GM12878 (cell line): ENCODE results near the gene LTN1. TPM values are rescaled to one million over a fixed set of nuclear protein-coding genes. Genes with fewer than 3 reads are reported as not detected.

ENCODE experiments used
- ATAC-seq: fragments of 200-7000 bp; cut with Tn5 transposase; 3 replicates; pipeline ENCODE4 v1.9.1; 2020; ENCODE audit warnings: mild to moderate bottlenecking, moderate library complexity
- BruUV-seq: library from RNA; stranded (reverse); fragments of 400-500 nt; replicated peaks from 2 replicates; lab custom pipeline; 2021; lab: Mats Ljungman, UMichigan
- CTCF ChIA-PET: fragments of 300-600 bp; sonication (Branson Sonifier 250); formaldehyde crosslinking; extraction: SDS; loops from one replicate; lab custom pipeline; 2021; ENCODE audit warnings: inconsistent platforms; lab: Yijun Ruan, JAX
- POLR2A ChIA-PET: fragments of 350-600 bp; formaldehyde crosslinking; extraction: SDS; loops from one replicate; lab custom pipeline; 2021; ENCODE audit warnings: inconsistent platforms; lab: Charles Lee
- RAD21 ChIA-PET: fragments of 300-600 bp; sonication (Branson Sonifier 250); formaldehyde crosslinking; loops from one replicate; lab custom pipeline; 2023; ENCODE audit warnings: antibody characterized with exemption; ENCODE audit not compliant: unreplicated experiment; lab: Charles Lee
- SMC1A ChIA-PET: fragments of 300-600 bp; sonication (Branson Sonifier 250); formaldehyde crosslinking; loops from one replicate; lab custom pipeline; 2023; ENCODE audit not compliant: unreplicated experiment, uncharacterized antibody; lab: Charles Lee
- DNase-seq: peaks from one replicate; pipeline ENCODE4 v3.0.0-alpha.2; 2011; ENCODE audit warnings: low read depth, low spot score
- FAIRE-seq: peaks from 3 replicates; lab custom pipeline; 2011; peaks lifted over from hg19 to GRCh38; lab: Jason Lieb, UNC
- H2AFZ ChIP-seq: 2 replicates; pipeline ENCODE4 v1.6.0; 2011; ENCODE audit warnings: low read depth, low read length, control low read depth; ENCODE audit not compliant: control insufficient read depth
- H3K27ac ChIP-seq: 2 replicates; pipeline ENCODE4 v1.5.1; 2011; ENCODE audit warnings: control low read depth; ENCODE audit not compliant: control insufficient read depth, insufficient read depth
- H3K27me3 ChIP-seq, 2 experiments: replicated peaks in 1 of 2; 2 replicates each; pipeline versions ENCODE4 v1.6.0 to v1.6.1; 2011; ENCODE audit warnings: low read length in 1 of 2; ENCODE audit not compliant: control insufficient read depth in 2 of 2, insufficient read depth in 2 of 2
- H3K36me3 ChIP-seq, 2 experiments: 2 replicates each; pipeline ENCODE4 v1.5.1; 2011; ENCODE audit warnings: low read length in 1 of 2; ENCODE audit not compliant: control insufficient read depth in 2 of 2, insufficient read depth in 2 of 2
- H3K4me1 ChIP-seq: 2 replicates; pipeline ENCODE4 v1.6.1; 2011; ENCODE audit warnings: mild to moderate bottlenecking, low read length, moderate library complexity, mixed read lengths; ENCODE audit not compliant: control insufficient read depth, insufficient read depth
- H3K4me2 ChIP-seq: 2 replicates; pipeline ENCODE4 v1.6.0; 2011; ENCODE audit warnings: control low read depth; ENCODE audit not compliant: control insufficient read depth, insufficient read depth
- H3K4me3 ChIP-seq: fragments of 200-600 bp; sonication (generic); 2 replicates; pipeline ENCODE4 v1.5.1; 2016
- H3K79me2 ChIP-seq: 2 replicates; pipeline ENCODE4 v1.6.0; 2011; ENCODE audit warnings: low read length; ENCODE audit not compliant: control insufficient read depth, insufficient read depth
- H3K9ac ChIP-seq: 2 replicates; pipeline ENCODE4 v1.8.0; 2011; ENCODE audit warnings: low read length, control low read depth, mixed read lengths; ENCODE audit not compliant: control insufficient read depth, insufficient read depth
- H3K9me3 ChIP-seq: replicated peaks from 3 replicates; pipeline ENCODE4 v1.5.1; 2011; ENCODE audit warnings: mild to moderate bottlenecking, low read length; ENCODE audit not compliant: control insufficient read depth, insufficient read depth
- H4K20me1 ChIP-seq: 2 replicates; pipeline ENCODE4 v1.6.0; 2011; ENCODE audit not compliant: control insufficient read depth, insufficient read depth
- NR2C1 ChIP-seq: fragments of 450-650 bp; IDR thresholded peaks from 2 replicates; pipeline ENCODE4 v1.6.1; 2017; ENCODE audit warnings: antibody characterized with exemption, mild to moderate bottlenecking, moderate library complexity
- SMARCA5 ChIP-seq: fragments of 450-650 bp; IDR thresholded peaks from 2 replicates; pipeline ENCODE4 v1.6.1; 2017; ENCODE audit warnings: mild to moderate bottlenecking
- SP1 ChIP-seq: IDR thresholded peaks from one replicate; pipeline ENCODE4 v1.6.1; 2011; ENCODE audit warnings: low read depth, low read length
- SPI1 ChIP-seq: IDR thresholded peaks from 2 replicates; pipeline ENCODE4 v1.6.1; 2011; ENCODE audit warnings: low read depth, mild to moderate bottlenecking, low read length, moderate library complexity, borderline replicate concordance; ENCODE audit not compliant: insufficient read depth
- SREBF2 ChIP-seq: IDR thresholded peaks from 2 replicates; pipeline ENCODE4 v1.6.1; 2012; ENCODE audit warnings: mild to moderate bottlenecking, low read length
- ZNF217 ChIP-seq: fragments of 450-650 bp; IDR thresholded peaks from 2 replicates; pipeline ENCODE4 v1.6.1; 2017; ENCODE audit warnings: antibody characterized with exemption, mild to moderate bottlenecking
- WGBS: methylation state at CpG from one replicate; pipeline ENCODE4 v1.1.6; 2016; ENCODE audit warnings: low lambda C conversion rate; ENCODE audit not compliant: insufficient replicate concordance, insufficient coverage; ENCODE audit errors: missing lambda C conversion rate; 5-methylcytosine and 5-hydroxymethylcytosine counted together
- in situ Hi-C: fragments of 300-500 bp; cut with MboI; formaldehyde crosslinking; loops from 9 replicates; pipeline ENCODE4 v1.14.3; 2018; ENCODE audit warnings: mixed read lengths
- intact Hi-C: fragments of 100-400 bp; cut with micrococcal nuclease; formaldehyde crosslinking; loops from one replicate; pipeline ENCODE4 v1.14.2; 2022; ENCODE audit not compliant: unreplicated experiment
- polyA plus RNA-seq, 11 experiments: library from polyadenylated mRNA; depleted of rRNA in 4 of 11; unstranded in 6 of 11; stranded (reverse) in 5 of 11; fragments of >200 nt; fragmentation: Nextera tagmentation in 4 of 11; fragmentation: Illumina TruSeq in 1 of 11; extraction: Ambion mirVana in 4 of 11; extraction: Trizol in 1 of 11; gene quantifications; 1 replicate in 1 of 11; 2 replicates in 10 of 11; pipeline versions ENCODE4 v1.2.1 to v1.2.3, GENCODE V29; 2011 to 2016; ENCODE audit warnings: inconsistent platforms in 2 of 11, missing spikeins in 2 of 11, low read depth in 1 of 11
- total RNA-seq, 4 experiments: library from RNA; depleted of rRNA in 3 of 4; stranded (reverse); fragments of >200 nt in 3 of 4; fragmentation: Illumina TruSeq in 1 of 4; extraction: Trizol in 1 of 4; gene quantifications; 2 replicates each; pipeline versions ENCODE4 v1.2.1 to v1.2.3, GENCODE V29; 2013 to 2021
- TF ChIP-seq, protein P1 (sequence below): IDR thresholded peaks from 2 replicates; pipeline ENCODE4 v1.6.1; 2012; ENCODE audit warnings: low read depth, low read length, improper control_type of control experiment

LTN1 gene
- total and polyA plus RNA-seq, 10 of the 15 experiments (the other 5 are each of a cell fraction or from before 2014, with no cell fraction given) = 3.5 to 17.3 (median 12.3) TPM

DNA sequence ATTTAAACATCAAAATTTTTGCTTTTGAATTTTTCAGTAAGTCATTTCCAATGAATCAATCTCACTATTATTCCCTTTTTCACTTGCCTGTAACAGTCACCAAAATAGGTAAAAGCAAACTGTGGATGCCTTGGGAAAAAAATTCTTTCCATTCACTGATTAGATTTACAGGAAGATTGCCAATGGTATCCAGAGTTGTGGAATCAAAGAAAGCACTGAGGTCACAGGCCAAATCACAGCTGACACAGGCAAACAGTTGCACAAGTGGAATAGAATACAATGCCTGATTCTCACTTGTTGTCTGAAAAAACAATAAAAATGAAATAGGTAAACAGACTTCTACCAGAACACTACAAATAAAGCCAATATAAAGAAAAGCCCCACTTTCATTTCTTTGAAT, 48.4 kb downstream of the LTN1 start (continued):
- TF ChIP-seq SPI1 (no peak), SMARCA5 (no peak)

DNA sequence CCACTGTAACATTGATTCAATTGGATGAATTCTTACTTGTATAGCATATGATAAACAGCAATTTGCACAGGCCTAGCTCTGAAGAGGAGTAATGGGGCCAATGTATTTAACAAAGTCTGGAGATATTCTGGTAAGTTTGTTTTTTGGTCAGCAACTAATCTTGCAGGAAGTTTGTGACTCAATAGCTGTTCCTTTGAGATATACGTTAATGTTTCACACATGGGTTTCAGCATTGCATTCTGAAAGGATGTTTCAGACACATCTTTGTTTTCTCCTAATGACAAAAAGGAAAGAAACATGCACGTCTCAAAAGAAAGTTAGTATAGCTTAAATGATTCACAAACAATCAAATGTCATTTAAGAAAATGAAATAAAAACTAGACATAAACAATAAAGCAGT, 49.0 kb downstream of the LTN1 start:
- H3K4me2 ChIP-seq = no peak overlapping the region
- no peaks in the 10 kb centered on the region for H3K27me3 ChIP-seq
- H3K27ac ChIP-seq = no peak overlapping the region
- TF ChIP-seq SP1 (no peak), SREBF2 (no peak), NR2C1 (no peak), ZNF217 (no peak)
- TF ChIP-seq, protein P1, sequence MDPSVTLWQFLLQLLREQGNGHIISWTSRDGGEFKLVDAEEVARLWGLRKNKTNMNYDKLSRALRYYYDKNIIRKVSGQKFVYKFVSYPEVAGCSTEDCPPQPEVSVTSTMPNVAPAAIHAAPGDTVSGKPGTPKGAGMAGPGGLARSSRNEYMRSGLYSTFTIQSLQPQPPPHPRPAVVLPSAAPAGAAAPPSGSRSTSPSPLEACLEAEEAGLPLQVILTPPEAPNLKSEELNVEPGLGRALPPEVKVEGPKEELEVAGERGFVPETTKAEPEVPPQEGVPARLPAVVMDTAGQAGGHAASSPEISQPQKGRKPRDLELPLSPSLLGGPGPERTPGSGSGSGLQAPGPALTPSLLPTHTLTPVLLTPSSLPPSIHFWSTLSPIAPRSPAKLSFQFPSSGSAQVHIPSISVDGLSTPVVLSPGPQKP = no peak
- TF ChIP-seq, all 136 proteins: peak for 0
- ChIA-PET RAD21 (no interaction called here), SMC1A (interaction anchor here (0.7 kb wide), 1 partner anchor 198 kb away, joined by 3 read pairs; no protein-coding TSS in a partner anchor), POLR2A (no interaction called here), CTCF (interaction anchor here (0.5 to 1.6 kb wide), 2 partner anchors 11 to 20 kb away, joined by 3 read pairs; no protein-coding TSS in a partner anchor)
- H3K36me3 ChIP-seq = peaks cover 0 to 10% of the 10 kb centered on the region in 2 experiments; a peak in 3 of 4 replicates
- in situ Hi-C loops = no loop called here
- no peak overlapping the region for H3K9ac ChIP-seq
- 39% methylated on average over 2 of the region's 2 CpGs for WGBS
- intact Hi-C loops = loop anchor here (5.0 kb wide), 1 partner anchor 426 kb away; no protein-coding TSS in a partner anchor
- H3K4me3 ChIP-seq = no peak overlapping the region
- DNase-seq (no peak), ATAC-seq (no peak), FAIRE-seq (no peak)
- no peaks in the 10 kb centered on the region for H4K20me1 ChIP-seq
- no peaks in the 10 kb centered on the region for H3K9me3 ChIP-seq
- no TSS peak for BruUV-seq
- H3K4me1 ChIP-seq = no peaks in the 10 kb centered on the region
- no peaks in the 10 kb centered on the region for H3K79me2 ChIP-seq
- no peak overlapping the region for H2AFZ ChIP-seq
